ENCODE measurements around the gene HLCS. TPM values are rescaled to one million over a fixed set of nuclear protein-coding genes. Genes with fewer than 3 reads are reported as not detected.
A peak's percentile ranks its signal among the peaks of the same experiment; 100 is the strongest.
"Not testable (repeated sequence)": the region's sequence is repeated elsewhere in the genome, so short reads cannot be mapped to it uniquely, and the experiment has no call there.

The HLCS gene
- total RNA-seq, 1 donor from 2014 or later = 42.6 TPM

DNA sequence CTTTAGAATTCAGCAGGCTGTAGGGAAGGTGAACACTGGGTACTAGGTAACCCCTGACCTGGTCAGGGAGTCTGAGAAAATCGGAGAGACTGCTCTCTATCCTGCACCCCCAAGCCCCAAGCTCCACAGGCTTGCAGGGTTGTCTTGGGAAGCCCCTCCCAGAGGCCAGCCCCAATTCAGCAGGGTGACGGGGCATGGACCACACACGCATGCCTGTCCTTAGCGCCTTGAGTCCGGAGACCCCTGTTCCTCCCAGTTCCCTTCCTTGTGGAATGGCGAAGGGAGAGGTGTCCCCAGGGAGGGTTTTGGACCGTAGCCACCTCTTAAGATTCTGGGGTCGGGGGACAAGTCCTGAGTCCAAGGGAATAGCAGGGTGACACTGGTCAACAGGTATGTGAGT lies 116.1 kb downstream of the HLCS start:
- no peak for DNase-seq (ENCODE audit: low read depth)

DNA sequence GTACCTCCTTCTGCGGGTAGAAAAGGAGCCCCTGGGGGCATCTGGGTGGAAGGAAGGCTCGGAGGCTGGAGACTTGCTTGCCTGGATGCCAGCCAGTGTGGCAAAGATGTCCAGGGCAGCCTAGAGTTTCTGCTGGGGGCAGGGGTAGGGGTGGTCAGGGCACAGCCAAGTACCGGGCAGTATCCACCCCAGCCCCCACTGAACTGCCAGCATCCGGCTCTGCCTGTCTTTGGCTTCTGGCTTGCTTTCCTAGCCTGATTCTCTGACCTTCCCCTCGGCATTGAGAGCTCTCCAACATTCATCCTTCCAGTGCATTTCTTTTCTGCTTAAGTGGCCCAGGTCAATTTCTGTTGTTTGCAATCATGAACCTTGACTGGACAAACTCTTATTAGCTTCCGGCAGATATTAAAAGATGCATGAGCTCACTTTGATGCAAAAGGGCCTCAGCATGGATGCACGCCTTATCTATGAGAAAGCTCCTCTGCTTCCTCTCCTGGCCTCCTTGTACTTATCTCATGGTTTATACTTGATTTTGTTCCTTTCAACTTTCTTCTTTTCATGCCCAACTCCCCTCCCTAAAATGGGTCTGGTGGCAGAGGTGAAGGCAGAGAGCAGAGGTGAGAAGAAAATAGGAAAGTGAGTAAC lies 116.9 kb downstream of the HLCS start:
- DNase-seq (ENCODE audit: low read depth) = no peak

DNA sequence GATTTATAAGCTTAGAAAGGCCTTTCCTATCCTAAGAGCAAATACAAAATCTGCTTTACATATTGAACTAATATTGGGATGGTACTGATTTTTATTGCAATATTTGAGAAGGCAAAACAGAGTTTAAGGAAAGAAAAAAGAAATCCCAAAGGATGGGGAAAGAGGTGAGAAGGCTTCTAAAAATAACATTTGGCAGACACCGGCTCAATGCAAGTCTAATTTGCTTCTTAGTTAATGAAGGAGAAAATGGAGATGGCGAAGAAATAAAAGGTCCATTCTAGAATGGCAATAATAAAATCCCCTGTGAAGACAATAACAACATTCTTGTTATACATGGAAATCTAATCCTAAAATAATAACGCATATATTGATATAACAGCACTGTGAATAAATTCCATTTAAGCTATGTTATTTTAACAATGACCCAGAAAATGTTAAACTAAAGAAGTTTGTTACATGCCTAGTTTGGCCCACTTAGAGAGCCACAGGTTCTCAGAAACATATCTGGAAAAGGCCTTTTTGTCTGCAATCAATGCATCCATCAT lies 117.7 kb downstream of the HLCS start:
- DNase-seq (ENCODE audit: low read depth) = no peak

DNA sequence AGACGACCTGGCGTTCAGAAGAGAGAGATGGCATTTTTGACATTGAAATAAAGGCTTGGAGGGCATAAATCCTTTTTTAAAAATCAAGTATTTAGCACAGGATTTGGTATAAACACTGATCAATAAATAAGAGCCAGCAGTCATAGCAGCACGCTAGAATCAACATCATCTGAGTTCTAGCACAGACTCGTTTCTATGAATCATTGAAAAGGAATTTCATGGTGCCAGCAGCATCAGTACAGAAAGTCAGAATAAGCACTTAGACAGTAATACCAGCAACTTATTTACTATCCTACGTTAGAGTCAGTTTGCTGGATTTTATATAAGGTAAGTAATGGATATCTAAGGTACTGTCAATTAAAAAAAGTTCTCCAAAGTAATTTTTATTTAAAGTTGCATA lies 119.3 kb downstream of the HLCS start:
- peak; percentile 91 for DNase-seq (ENCODE audit: low read depth)

DNA sequence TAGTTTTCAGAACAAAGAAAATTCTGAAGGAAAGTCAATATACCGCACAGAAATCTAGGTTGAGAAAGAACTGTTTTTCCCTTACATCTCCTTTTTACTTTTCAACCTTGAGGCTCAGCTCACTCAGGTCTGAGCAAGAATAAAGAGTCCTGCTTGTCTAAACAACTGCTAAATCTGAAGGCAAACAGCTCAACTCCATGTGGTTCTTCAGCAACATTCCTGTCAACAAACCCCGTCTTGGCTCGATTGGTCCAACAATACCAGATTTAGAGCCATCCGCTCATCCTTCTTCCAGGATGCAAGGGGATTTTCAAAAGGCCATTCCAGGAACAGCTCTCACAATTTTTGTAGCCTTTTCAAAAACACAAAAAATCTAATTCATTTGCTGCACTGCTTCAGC lies 119.8 kb downstream of the HLCS start:
- DNase-seq (ENCODE audit: low read depth) = peak; percentile 18

DNA sequence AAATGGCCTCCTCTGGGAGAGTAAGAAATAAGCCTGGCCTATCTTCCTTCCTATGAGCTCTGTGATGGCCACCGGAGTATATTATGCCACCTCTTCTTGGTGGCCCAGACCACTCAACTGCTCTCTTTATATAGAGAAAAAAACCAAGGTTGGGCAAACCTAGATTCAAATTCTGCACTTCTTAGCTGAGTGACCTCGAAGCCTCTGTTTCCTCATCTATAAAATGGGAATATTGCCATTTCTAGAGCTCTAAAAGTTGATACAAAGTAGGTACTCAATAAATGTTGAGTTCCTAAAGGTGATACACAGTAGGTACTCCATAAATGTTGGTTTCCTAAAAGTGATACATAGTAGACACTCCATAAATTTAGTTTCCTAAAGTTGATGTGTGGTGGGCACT lies 120.7 kb downstream of the HLCS start:
- DNase-seq (ENCODE audit: low read depth) = no peak

DNA sequence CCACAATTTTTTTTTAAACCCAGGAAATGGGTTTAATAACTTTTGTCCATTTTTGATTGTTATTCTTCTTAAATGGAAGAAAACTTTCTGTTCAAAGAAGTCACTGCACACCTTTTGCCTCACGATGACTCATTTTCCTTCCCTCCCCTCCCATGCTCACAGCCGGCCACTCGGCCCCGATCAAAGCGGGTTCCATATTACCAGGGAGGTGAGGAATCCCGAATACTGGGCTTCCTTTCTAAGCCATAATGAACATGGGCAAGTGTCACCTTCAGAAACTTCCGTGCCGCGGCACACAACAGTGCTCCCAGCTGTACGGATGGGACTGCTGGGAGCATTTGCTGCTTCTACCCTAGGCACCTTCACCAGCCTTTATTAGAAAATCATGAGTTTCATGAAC lies 121.4 kb downstream of the HLCS start:
- DNase-seq (ENCODE audit: low read depth) = no peak

DNA sequence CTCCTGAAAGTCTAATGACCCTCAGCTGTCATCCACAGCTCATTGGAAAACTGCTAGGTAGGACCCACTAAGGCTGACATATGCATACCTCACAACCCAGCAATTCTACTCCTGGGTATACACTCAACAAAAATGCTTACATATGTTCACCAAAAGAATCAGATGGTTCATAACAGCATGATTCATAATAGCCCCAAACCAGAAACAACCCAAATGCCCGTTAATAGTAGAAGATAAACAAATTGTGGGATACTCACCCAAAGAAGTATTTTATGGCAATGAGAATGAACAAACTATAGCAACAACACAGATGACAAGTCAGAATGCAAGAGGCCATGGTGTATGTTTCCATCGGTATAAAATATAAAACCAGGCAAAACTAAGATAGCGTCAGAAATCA lies 124.6 kb downstream of the HLCS start:
- DNase-seq (ENCODE audit: low read depth) = no peak

DNA sequence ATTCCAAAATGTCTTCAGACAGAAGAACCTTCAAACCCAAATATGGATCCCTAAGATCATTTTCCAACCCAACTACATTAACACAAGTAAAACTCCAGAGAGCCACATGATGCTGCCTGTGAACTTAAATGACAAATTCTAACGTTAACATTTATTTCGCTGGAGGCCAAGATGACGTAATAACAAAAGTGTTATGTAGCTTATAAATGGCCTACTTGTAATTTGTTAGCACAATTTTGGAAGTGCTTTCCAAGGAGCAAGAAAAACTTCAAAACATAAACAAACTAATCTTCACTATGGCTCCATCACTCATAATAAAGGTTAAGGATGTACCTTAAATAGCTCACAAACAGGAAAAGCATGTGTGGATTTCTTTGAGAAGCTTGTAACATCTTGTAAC lies 126.7 kb downstream of the HLCS start:
- DNase-seq (ENCODE audit: low read depth) = peak; percentile 28

DNA sequence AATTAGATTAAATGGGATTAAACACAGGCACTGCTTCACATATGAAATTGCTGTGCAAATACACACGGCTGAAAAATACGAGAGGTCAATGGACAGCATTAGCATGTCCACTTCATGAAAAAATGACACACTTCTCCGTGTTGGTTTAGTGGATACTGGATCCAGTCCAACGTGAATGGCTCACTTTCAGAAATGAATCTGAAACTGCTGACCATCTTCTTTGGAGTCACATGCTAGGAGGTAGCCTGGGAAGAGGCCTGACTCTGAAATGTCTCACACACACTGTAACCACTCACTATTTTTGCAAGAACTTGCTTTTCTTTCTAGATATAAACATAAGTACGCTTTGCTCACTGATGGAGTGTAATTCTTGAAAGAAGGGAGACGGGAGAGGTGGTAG lies 127.3 kb downstream of the HLCS start:
- peak; percentile 39 for DNase-seq (ENCODE audit: low read depth)

DNA sequence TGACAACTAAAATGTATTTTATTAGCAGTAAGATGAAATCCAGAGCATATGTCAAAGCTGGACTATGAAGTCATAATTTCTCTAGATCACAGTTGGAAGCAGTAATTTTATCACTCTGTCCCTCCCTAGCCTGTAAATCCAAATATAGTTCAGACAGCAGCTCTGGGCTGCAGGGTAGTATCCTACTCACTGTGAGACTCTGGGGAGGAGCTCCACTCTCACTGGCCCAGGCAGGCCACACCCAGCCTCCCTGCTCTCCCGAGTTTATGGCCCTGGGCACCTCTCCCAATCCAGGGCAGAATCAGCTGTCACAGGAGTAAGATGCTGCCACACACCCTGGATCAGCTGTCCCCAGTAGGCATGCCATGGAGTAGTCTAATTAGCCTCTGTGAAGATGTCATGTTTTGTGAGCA lies 131.1 kb downstream of the HLCS start:
- DNase-seq (ENCODE audit: low read depth) = no peak

DNA sequence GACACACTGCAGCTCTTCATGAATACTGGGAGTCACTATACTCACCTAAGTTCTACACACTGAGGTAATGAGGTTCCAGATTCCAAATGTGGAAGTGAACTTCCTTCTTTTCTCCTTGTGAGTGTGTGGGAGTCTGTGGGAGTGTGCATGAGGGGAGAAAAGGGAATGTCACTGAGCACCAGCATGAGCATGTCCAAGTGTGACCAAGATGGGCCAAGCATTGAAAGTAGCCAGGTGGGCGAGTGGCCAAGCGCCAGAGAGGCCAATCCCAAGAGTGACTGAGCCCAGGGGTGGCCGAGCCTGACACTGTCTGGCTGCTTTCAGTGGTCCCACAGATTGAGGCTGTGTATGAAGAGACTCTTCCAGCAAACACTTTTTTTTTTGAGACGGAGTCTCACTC lies 132.3 kb downstream of the HLCS start:
- no peak for DNase-seq (ENCODE audit: low read depth)

DNA sequence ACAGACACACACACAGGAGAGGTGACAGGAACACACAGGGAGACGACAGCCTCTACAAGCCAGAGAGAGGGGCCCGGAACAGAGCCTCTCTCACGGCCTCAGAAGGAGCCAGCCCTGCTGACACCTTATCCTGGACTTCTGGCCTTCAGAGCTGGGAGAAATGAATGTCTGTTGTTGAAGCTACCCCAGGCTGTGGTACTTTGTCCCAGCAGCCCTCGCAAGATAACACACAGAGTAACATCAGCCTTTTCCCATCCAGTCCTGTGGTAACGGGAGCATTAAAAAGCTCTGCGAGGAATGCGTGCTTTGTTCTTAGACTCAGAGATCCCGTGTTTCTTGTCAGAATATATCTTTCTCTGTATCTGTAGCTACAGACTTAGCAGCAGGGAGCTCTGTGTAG lies 136.4 kb downstream of the HLCS start:
- DNase-seq (ENCODE audit: low read depth) = no peak

DNA sequence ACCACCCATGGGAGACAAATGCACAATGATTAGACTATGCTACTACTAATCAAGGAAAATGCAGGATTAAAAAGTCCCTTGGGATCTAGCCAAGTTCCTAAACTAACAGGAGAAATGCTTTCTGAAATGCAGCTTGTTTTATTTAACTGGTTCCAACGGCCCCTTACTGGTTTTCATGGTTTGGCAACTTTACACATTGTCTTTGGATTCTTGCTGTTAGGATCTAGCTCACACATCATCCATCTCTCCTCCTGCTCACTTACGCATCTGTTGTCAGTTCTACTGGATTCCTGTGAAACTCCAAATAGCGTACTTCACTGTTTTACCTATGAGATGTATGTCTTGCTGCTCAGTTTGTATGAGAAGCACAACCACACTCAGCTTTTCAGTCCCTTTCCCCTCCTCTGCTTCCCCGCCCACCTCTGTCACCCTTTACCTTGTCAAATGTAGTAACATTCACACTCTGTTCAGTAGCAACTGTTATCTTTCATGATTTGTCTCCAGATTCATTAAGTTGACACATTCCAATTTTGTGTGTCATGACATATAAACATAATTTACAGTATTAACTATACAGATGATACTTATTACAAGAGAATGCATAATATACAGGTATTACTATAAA lies 137.5 kb downstream of the HLCS start:
- peak; percentile 17 for DNase-seq (ENCODE audit: low read depth)

DNA sequence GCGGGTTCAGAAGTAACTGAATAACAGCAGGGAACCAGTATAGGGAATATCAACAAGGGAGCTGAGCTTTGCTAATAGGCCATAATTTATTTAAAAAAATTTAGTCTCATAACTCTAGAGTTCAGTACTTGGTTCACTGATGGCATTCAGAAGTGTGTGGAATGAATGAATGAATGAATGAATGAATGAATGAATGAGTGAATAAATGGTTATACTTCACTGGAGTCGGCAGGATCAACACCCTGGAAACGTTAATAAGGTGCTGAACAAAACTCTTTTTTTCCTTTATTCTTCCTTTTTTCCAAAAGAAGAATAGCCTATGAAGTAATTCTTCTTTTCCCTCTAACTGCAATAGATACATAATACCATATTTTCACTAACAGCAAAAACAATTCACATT lies 138.3 kb downstream of the HLCS start:
- DNase-seq (ENCODE audit: low read depth) = no peak

DNA sequence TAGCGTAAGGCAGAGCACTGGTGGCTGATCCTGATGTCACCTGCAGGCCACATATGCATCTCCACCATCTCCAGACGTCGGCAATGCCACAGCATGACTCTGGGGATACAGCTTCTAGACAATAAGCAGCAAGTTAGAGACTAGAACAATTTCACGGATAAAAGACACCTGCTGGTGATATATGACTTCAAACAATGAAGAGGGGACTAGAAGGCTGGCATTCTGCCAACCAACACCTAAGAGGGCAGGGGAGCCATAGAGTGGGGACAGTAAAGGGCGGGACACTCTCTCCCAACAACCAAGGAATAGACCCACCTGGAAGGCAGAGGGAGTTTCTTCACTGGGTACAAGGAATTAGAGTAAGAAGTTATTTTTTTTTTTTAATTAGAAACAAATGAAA lies 140.8 kb downstream of the HLCS start:
- no peak for DNase-seq (ENCODE audit: low read depth)

DNA sequence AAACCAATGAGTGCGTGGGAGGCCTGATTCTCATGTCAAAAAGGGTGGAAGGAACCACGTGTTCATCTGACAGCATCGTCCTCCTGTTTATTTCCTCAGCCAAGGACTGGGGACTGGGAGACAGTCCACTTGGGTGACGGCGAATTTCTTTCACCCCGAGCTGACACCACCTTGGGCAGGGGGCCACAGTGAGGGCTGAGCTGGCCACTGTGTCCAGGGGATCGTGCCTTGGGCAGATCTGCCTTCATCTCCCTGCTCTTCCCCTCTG lies 145.5 kb downstream of the HLCS start:
- no peak for DNase-seq (ENCODE audit: low read depth)

DNA sequence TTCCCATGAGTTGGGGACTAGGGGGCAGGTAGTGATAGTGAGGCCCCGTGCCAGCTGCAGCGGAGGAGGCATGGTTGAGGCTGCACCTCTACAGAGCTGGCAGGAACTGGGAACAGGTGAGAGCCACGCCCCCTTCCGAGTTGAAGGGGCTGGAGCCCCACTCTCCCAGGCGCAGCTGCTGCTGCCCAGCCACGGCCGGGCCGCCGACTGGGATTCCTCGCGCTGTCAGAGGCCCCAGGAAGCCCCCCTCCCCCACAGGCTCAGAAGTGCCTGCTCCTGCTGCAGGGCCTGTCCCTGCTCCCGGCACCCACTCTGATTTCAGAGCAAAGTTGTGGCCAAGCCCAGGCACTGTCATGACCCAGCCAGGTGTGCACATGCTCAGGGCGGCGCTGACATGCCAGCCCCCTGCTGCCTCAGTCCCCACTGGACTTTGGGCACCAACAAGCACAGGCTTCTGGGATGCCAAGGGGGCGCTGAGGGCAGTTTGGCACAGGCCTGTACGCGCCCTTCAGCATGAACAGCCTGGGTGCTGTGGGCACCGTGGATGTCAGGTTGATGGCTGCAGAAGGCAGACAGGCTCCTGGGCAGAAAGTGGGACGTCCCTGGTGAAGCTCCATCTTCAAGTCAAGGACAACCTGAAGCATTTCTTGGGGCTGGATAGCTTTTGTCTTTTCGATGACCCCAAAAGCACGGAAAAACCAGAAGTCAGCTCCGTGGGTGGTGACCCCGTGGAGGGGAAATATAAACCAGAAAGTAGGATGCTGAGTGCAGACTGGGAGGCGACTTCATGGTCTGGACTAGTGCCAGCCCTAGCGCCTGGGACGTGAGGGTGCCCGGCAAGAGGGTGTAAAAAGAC lies 146.1 kb downstream of the HLCS start:
- DNase-seq (ENCODE audit: low read depth) = no peak

DNA sequence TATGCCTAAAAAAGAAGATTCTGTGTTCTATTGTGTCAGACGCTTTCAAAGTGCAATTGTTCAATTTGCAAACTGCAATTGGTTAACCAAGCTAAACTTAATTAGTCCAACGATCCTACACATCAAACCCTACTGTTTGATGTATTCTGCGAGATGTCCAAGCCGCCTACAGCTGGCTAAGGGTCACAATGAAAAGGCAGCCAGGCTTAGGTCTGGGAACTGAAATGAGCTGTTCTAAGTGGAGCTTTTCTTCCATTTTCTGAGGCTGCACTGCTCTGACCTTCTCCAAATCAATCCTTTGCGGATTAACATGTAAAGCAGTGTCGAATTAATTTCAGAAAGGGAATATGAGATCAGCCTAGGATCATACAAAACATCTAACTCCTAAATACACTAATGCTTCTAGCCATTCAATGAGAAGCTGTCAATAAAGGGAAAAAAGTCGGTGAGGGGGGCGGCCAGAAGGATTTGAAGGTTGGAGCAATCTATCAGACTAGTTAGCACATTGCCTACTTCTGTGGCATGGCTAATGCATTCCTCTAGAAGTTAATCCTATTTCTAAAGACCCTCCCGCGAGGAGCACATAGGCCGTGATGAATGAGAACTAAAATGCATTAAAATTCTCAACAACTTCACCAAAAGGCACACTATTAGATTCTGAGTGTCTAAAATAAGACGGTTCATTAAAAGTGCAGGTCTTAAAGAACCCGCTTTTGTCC lies 148.6 kb downstream of the HLCS start:
- no peak for DNase-seq (ENCODE audit: low read depth)

DNA sequence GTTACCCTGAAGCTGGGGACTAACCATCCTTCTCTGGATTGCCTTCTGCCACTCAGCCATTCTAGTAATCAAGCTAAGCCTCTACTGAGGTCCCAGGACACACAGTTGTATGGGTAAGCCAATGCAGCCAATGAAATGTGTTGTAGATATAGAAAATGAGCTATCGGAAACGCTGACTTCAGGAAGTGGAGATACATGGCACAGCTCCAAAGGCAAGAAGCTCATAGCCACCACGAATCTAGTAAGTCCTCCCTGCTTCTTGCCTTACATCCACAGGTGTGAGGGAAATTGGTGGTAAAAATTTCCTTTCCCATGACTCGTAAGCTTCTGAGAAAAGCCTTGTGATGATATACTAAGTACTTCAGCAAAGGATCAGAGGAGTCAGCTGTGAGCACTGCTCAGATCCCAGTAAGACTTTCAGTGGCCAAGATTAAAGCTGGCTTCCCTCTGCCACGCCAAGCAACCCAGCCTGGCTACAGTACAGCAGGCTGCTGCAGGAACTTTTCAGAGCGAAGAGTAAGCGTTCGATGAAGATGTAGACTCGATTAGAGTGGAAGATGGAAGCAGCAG lies 149.8 kb downstream of the HLCS start:
- DNase-seq (ENCODE audit: low read depth) = no peak

DNA sequence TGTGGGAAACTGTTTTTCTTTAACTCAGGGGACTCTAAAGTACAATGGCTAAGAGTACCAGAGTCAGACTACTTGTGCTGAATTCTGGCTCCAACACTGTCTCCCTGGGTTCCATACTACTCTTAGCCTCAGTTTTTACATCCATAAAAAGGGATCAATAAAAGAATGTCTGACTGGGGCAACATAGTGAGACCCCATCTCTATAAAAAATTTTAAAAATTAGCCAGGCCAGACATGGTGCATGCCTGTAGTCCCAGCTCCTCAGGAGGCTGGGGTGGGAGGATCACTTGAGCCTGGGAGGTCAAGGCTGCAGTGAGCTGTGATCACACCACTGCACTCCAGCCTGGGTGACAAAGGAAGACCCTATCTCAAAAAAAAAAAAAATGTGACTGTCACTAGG lies 150.4 kb downstream of the HLCS start:
- DNase-seq (ENCODE audit: low read depth) = not testable (repeated sequence)

DNA sequence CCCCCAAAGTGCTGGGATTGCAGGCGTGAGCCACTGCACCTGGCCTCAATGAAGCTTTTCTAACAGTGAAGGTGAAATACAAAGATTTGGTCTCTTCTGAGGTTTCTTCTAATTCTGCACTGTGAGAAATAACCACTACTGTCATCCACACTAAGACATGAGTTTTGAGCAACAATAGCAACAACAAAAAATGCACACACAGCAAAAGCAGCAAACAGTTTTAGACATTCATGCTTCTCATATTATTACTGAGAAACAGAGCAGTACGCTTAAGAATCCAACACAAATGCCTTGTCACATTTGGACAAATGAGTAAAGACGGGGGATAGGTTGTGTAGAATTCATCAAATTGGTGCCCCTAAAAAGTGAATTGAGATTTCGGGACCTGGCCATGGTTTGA lies 151.2 kb downstream of the HLCS start:
- no peak for DNase-seq (ENCODE audit: low read depth)
